B cell (primary cell): ENCODE measurements around the gene EIF1AD. TPM values are rescaled to one million over a fixed set of nuclear protein-coding genes. Genes with fewer than 3 reads are reported as not detected.
A peak's percentile ranks its signal among the peaks of the same experiment; 100 is the strongest.

Experiments
- ATAC-seq: fragments of 200-7000 bp; cut with Tn5 transposase; one replicate; pipeline ENCODE4 v1.10.0; 2021; ENCODE audit warnings: low read depth, mild to moderate bottlenecking, moderate number of reproducible peaks, moderate library complexity
- CTCF ChIA-PET: fragments of 350-600 bp; sonication (Branson Sonifier 250); formaldehyde crosslinking; loops from one replicate; lab custom pipeline; 2021; ENCODE audit warnings: antibody characterized with exemption, inconsistent platforms; lab: Charles Lee
- POLR2A ChIA-PET: fragments of 350-600 bp; sonication (Branson Sonifier 250); formaldehyde crosslinking; loops from one replicate; lab custom pipeline; 2021; ENCODE audit warnings: antibody characterized with exemption; lab: Charles Lee
- DNase-seq: peaks from one replicate; pipeline ENCODE4 v3.0.0; 2013
- H2AFZ ChIP-seq: 2 replicates; pipeline ENCODE4 v1.6.1; 2012; ENCODE audit warnings: mild to moderate bottlenecking, low read depth, low read length; ENCODE audit not compliant: insufficient read depth, poor library complexity, severe bottlenecking
- H3K27ac ChIP-seq, 2 donors: 1 replicate in 1 of 2; 2 replicates in 1 of 2; pipeline ENCODE4 v1.5.1; 2012 to 2013; ENCODE audit warnings: low read length in 2 of 2, mild to moderate bottlenecking in 2 of 2, moderate library complexity in 1 of 2
- H3K27me3 ChIP-seq, 4 experiments: fragments of 200-600 bp in 1 of 4; sonication (generic) in 1 of 4; replicated peaks in 1 of 4; 1 replicate in 2 of 4; 2 replicates in 2 of 4; pipeline versions ENCODE4 v1.6.1 to v1.7.0; 2013 to 2016; ENCODE audit warnings: low read length in 3 of 4, mild to moderate bottlenecking in 2 of 4, mixed read lengths in 1 of 4, moderate library complexity in 1 of 4; ENCODE audit not compliant: insufficient read depth in 4 of 4, control insufficient read depth in 3 of 4; ENCODE audit errors: control extremely low read depth in 1 of 4
- H3K36me3 ChIP-seq, 2 experiments: replicated peaks in 1 of 2; 1 replicate in 1 of 2; 2 replicates in 1 of 2; pipeline versions ENCODE4 v1.6.1 to v1.7.1; 2013; ENCODE audit warnings: low read length in 1 of 2; ENCODE audit not compliant: insufficient read depth in 2 of 2, control insufficient read depth in 1 of 2; ENCODE audit errors: control extremely low read depth in 1 of 2, extremely low read depth in 1 of 2
- H3K4me1 ChIP-seq, 2 donors: fragments of 200-600 bp in 1 of 2; sonication (generic) in 1 of 2; 1 replicate in 1 of 2; 2 replicates in 1 of 2; pipeline versions ENCODE4 v1.5.1 to v1.6.1; 2013 to 2017; ENCODE audit warnings: low read length in 2 of 2; ENCODE audit not compliant: control insufficient read depth in 2 of 2, insufficient read depth in 2 of 2
- H3K4me2 ChIP-seq: replicated peaks from 2 replicates; pipeline ENCODE3; 2012; ENCODE audit warnings: mild to moderate bottlenecking, low read depth, low read length; ENCODE audit not compliant: poor library complexity, severe bottlenecking
- H3K4me3 ChIP-seq, 5 experiments: fragments of 200-600 bp in 1 of 5; sonication (generic) in 1 of 5; 1 replicate in 3 of 5; 2 replicates in 2 of 5; pipeline versions ENCODE4 v1.5.1 to v1.7.0; 2011 to 2016; ENCODE audit warnings: low read length in 4 of 5, mild to moderate bottlenecking in 4 of 5, low read depth in 2 of 5, control low read depth in 1 of 5, moderate library complexity in 1 of 5; ENCODE audit not compliant: insufficient read depth in 1 of 5; ENCODE audit errors: control extremely low read depth in 1 of 5, extremely low read depth in 1 of 5
- H3K79me2 ChIP-seq: fragments of 200-600 bp; sonication (generic); one replicate; pipeline ENCODE4 v1.6.0; 2016; ENCODE audit warnings: low read length; ENCODE audit not compliant: control insufficient read depth, insufficient read depth
- H3K9ac ChIP-seq: fragments of 200-600 bp; sonication (generic); 2 replicates; pipeline ENCODE4 v1.6.1; 2017; ENCODE audit warnings: mild to moderate bottlenecking, low read length, moderate library complexity
- H3K9me3 ChIP-seq, 3 donors: one replicate each; pipeline versions ENCODE4 v1.6.1 to v1.7.1; 2013; ENCODE audit warnings: low read length in 2 of 3; ENCODE audit not compliant: control insufficient read depth in 2 of 3, insufficient read depth in 1 of 3; ENCODE audit errors: control extremely low read depth in 1 of 3
- H4K20me1 ChIP-seq: 2 replicates; pipeline ENCODE4 v1.6.0; 2012; ENCODE audit warnings: mild to moderate bottlenecking, low read length; ENCODE audit not compliant: insufficient read depth, control insufficient read depth, poor library complexity, severe bottlenecking
- H3K27ac Mint-ChIP-seq: one replicate; pipeline ENCODE4 v1.8.0; 2021; ENCODE audit warnings: mixed read lengths
- H3K27me3 Mint-ChIP-seq: one replicate; pipeline ENCODE4 v1.8.0; 2021; ENCODE audit warnings: mixed read lengths
- H3K4me1 Mint-ChIP-seq: one replicate; pipeline ENCODE4 v1.8.0; 2021; ENCODE audit warnings: mixed read lengths
- H3K4me3 Mint-ChIP-seq: one replicate; pipeline ENCODE4 v1.8.0; 2021; ENCODE audit warnings: mixed read lengths
- H3K9me3 Mint-ChIP-seq: one replicate; pipeline ENCODE4 v1.8.0; 2022; ENCODE audit warnings: mixed read lengths; ENCODE audit not compliant: insufficient read depth
- EZH2 ChIP-seq: IDR thresholded peaks from 2 replicates; pipeline ENCODE4 v1.6.1; 2012; ENCODE audit warnings: borderline replicate concordance, low read depth, mild to moderate bottlenecking, moderate library complexity, low read length; ENCODE audit not compliant: insufficient read depth, poor library complexity, severe bottlenecking
- WGBS: methylation state at CpG from one replicate; pipeline ENCODE4 v1.1.5; 2013; ENCODE audit warnings: missing lambda C conversion rate; ENCODE audit not compliant: insufficient coverage; 5-methylcytosine and 5-hydroxymethylcytosine counted together
- intact Hi-C: fragments of 100-400 bp; cut with micrococcal nuclease; formaldehyde crosslinking; loops from one replicate; pipeline ENCODE4 v1.10.0; 2022
- polyA plus RNA-seq: library from polyadenylated mRNA; depleted of rRNA; stranded (reverse); fragments of >200 nt; gene quantifications from 2 replicates; pipeline ENCODE4 v1.2.3, GENCODE V29; 2012
- total RNA-seq, 2 donors: library from RNA; stranded (reverse); fragments of 120-200 nt in 1 of 2; gene quantifications; 1 replicate in 1 of 2; 2 replicates in 1 of 2; pipeline versions ENCODE4 v1.2.3 to v1.2.4, GENCODE V29; 2013 to 2022
- TF ChIP-seq, protein P1 (sequence below): fragments of 200-600 bp; IDR thresholded peaks from one replicate; pipeline ENCODE4 v1.8.0; 2022; ENCODE audit warnings: antibody characterized with exemption, mild to moderate bottlenecking

The EIF1AD gene
- total and polyA plus RNA-seq, 2 donors (not counting 1 experiment from before 2014, with no cell fraction given): 56.9 to 65.2 TPM

DNA sequence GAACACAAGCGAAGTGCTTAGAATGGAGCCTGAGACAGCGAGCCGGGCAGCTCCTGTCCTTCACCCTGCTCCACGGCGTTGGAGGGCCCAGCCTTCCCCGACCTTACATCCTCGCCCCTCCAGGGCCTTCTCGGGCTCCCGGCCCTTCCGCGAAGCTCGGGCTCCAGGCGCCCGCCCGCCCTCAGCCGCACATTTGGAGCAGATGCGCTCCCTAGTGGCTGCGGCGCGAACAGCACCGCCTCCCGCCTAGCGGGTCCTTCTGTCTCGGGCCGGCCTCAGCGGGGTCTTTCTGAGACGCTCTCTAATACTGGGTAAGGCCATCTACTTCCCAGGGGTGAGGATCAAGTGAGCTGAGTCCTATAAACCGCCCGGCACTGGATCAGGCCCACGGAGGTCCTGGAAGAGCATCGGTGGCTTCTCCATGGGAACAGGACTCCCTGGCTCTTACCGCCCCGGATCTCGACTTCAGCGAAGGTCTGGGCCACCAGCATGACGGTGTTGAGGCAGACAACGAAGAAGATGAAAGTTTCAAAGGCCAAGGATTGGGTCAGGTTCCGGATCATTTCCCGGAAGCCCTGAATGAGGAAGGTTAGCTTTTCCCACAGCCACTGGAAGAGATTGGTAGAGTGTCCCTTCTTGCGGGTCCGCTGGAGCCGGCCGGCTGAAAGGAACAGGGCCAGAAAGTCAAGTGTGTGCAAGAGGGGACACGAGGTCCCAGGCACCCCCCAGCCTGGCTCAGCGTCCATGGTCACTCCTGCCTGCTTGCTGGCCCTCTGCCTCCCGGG, 20.6 kb upstream of the EIF1AD start:
- Histone ChIP-seq H3K79me2 (no peaks in the 10 kb centered on the region), H3K4me1 (peaks cover 7% of the 10 kb centered on the region in 2 donors), H3K4me3 (no peak overlapping the region), H3K36me3 (no peaks in the 10 kb centered on the region), H3K9ac (no peak overlapping the region), H3K9me3 (no peaks in the 10 kb centered on the region), H3K27ac (no peak overlapping the region), H2AFZ (peak overlapping the region; percentile 75), H3K27me3 (peaks cover 0 to 9% (median 4%) of the 10 kb centered on the region in 4 experiments), H3K4me2 (peak overlapping the region; percentile 70), H4K20me1 (no peaks in the 10 kb centered on the region)
- Mint-ChIP-seq H3K4me1 (peaks cover 5% of the 10 kb centered on the region), H3K4me3 (no peak overlapping the region), H3K9me3 (no peaks in the 10 kb centered on the region), H3K27ac (no peak overlapping the region), H3K27me3 (peaks cover 7% of the 10 kb centered on the region)
- TF ChIP-seq, protein P1, sequence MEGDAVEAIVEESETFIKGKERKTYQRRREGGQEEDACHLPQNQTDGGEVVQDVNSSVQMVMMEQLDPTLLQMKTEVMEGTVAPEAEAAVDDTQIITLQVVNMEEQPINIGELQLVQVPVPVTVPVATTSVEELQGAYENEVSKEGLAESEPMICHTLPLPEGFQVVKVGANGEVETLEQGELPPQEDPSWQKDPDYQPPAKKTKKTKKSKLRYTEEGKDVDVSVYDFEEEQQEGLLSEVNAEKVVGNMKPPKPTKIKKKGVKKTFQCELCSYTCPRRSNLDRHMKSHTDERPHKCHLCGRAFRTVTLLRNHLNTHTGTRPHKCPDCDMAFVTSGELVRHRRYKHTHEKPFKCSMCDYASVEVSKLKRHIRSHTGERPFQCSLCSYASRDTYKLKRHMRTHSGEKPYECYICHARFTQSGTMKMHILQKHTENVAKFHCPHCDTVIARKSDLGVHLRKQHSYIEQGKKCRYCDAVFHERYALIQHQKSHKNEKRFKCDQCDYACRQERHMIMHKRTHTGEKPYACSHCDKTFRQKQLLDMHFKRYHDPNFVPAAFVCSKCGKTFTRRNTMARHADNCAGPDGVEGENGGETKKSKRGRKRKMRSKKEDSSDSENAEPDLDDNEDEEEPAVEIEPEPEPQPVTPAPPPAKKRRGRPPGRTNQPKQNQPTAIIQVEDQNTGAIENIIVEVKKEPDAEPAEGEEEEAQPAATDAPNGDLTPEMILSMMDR: peak; percentile 93
- no peak for TF ChIP-seq EZH2
- ATAC-seq (peak; percentile 99), DNase-seq (peak; percentile 85)
- intact Hi-C loops: loop anchor here (1.0 kb wide), 2 partner anchors 30 to 33 kb away; partner anchors contain the start of gene SF3B2
- WGBS: 22% methylated on average over 44 of the region's 46 CpGs
- CTCF ChIA-PET: interaction anchor here (0.6 to 2.0 kb wide), 24 partner anchors 11 to 329 kb away, joined by 3 to 13 read pairs (median 4); partner anchors contain the start of genes AP5B1, BANF1, CCDC85B and CST6
- POLR2A ChIA-PET: interaction anchor here (0.5 kb wide), 1 partner anchor 136 kb away, joined by 3 read pairs; no protein-coding TSS in a partner anchor
